Mesendoderm (in vitro differentiated cells): Measurements from ENCODE around the gene PHIP.

Experiments used
- DNase-seq: peaks from one replicate; pipeline ENCODE4 v3.0.0; 2013
- H2AK5ac ChIP-seq: 2 replicates; pipeline ENCODE4 v1.6.1; 2013; ENCODE audit warnings: low read length, inconsistent platforms
- H2BK120ac ChIP-seq: 2 replicates; pipeline ENCODE4 v1.6.1; 2013; ENCODE audit warnings: low read depth, mild to moderate bottlenecking, low read length, moderate library complexity, mixed read lengths
- H2BK15ac ChIP-seq: replicated peaks from 2 replicates; pipeline ENCODE4 v1.6.1; 2013; ENCODE audit warnings: low read depth, mild to moderate bottlenecking, moderate library complexity
- H2BK5ac ChIP-seq: 2 replicates; pipeline ENCODE4 v1.6.1; 2013; ENCODE audit warnings: low read length, inconsistent platforms
- H3K18ac ChIP-seq: 2 replicates; pipeline ENCODE4 v1.6.1; 2013; ENCODE audit warnings: mild to moderate bottlenecking, low read length, mixed read lengths
- H3K23ac ChIP-seq: one replicate; pipeline ENCODE4 v1.6.1; 2013; ENCODE audit warnings: low read length
- H3K27ac ChIP-seq: 2 replicates; pipeline ENCODE4 v1.5.1; 2013; ENCODE audit warnings: low read depth, mild to moderate bottlenecking, inconsistent platforms, low read length, moderate library complexity
- H3K27me3 ChIP-seq: 2 replicates; pipeline ENCODE4 v1.6.1; 2013; ENCODE audit warnings: low read length, control low read depth, mild to moderate bottlenecking, inconsistent platforms; ENCODE audit not compliant: insufficient read depth, poor library complexity
- H3K36me3 ChIP-seq: 2 replicates; pipeline ENCODE4 v1.6.1; 2013; ENCODE audit warnings: low read length, inconsistent platforms; ENCODE audit not compliant: control insufficient read depth, insufficient read depth
- H3K4ac ChIP-seq: one replicate; pipeline ENCODE4 v1.6.1; 2013; ENCODE audit warnings: low read depth, mild to moderate bottlenecking, low read length, moderate library complexity
- H3K4me1 ChIP-seq: 2 replicates; pipeline ENCODE4 v1.6.1; 2013; ENCODE audit warnings: low read depth, low read length, inconsistent platforms; ENCODE audit not compliant: control insufficient read depth
- H3K4me2 ChIP-seq: 2 replicates; pipeline ENCODE4 v1.6.1; 2013; ENCODE audit warnings: low read length
- H3K4me3 ChIP-seq: 2 replicates; pipeline ENCODE4 v1.5.1; 2013; ENCODE audit warnings: mild to moderate bottlenecking, low read length
- H3K56ac ChIP-seq: one replicate; pipeline ENCODE4 v1.6.1; 2013; ENCODE audit warnings: low read length
- H3K79me1 ChIP-seq: 2 replicates; pipeline ENCODE4 v1.6.1; 2013; ENCODE audit warnings: low read length, inconsistent platforms
- H3K79me2 ChIP-seq: 2 replicates; pipeline ENCODE4 v1.6.1; 2013; ENCODE audit warnings: mild to moderate bottlenecking, low read length; ENCODE audit not compliant: control insufficient read depth, insufficient read depth
- H3K9ac ChIP-seq: 2 replicates; pipeline ENCODE4 v1.6.1; 2013; ENCODE audit warnings: low read length, inconsistent platforms
- H4K5ac ChIP-seq: one replicate; pipeline ENCODE4 v1.6.1; 2013; ENCODE audit warnings: low read length
- H4K8ac ChIP-seq: one replicate; pipeline ENCODE4 v1.6.1; 2013; ENCODE audit warnings: low read depth, mild to moderate bottlenecking, control low read depth, low read length, moderate library complexity
- WGBS: extraction: QIAGEN DNeasy Blood & Tissue Kit; methylation state at CpG from one replicate; pipeline ENCODE4 v1.1.7; 2013; ENCODE audit warnings: low lambda C conversion rate, missing lambda C conversion rate; ENCODE audit not compliant: insufficient coverage; ENCODE audit errors: extremely low coverage; 5-methylcytosine and 5-hydroxymethylcytosine counted together

The PHIP gene

DNA sequence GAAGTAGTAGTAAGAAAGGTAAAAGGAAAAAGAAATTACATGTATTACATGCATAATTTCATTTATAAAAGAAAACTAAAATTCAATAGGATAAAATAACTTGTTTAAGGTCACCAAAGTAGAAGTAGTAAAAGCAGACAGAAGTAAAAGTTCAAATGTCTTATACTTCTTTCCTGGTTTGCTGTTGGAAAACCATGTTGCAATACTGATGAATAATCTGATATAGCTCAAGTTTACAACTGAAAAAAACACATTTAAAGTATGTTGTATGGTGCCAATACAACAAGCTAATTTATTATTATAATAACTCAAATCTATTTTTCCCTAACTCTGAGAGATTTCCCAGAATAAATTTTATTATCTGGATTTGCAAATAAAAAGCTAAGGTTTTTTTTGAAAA, 78.3 kb downstream of the PHIP start:
- no peak overlapping the region for H3K23ac ChIP-seq
- H3K4me2 ChIP-seq = no peak overlapping the region
- no peak overlapping the region for H2BK5ac ChIP-seq
- H3K18ac ChIP-seq = no peak overlapping the region
- no peaks in the 10 kb centered on the region for H3K79me2 ChIP-seq
- H4K8ac ChIP-seq = no peak overlapping the region
- no peaks in the 10 kb centered on the region for H3K4me1 ChIP-seq
- H3K27ac ChIP-seq = no peak overlapping the region
- no peak overlapping the region for H3K4me3 ChIP-seq
- no peaks in the 10 kb centered on the region for H3K79me1 ChIP-seq
- no peak overlapping the region for H3K9ac ChIP-seq
- H3K4ac ChIP-seq = no peak overlapping the region
- H3K27me3 ChIP-seq = no peaks in the 10 kb centered on the region
- H4K5ac ChIP-seq = no peak overlapping the region
- peaks cover 6% of the 10 kb centered on the region for H3K36me3 ChIP-seq
- no peak overlapping the region for H3K56ac ChIP-seq
- DNase-seq = no peak
- no peak overlapping the region for H2BK15ac ChIP-seq
- H2BK120ac ChIP-seq = no peak overlapping the region
- H2AK5ac ChIP-seq = no peak overlapping the region

DNA sequence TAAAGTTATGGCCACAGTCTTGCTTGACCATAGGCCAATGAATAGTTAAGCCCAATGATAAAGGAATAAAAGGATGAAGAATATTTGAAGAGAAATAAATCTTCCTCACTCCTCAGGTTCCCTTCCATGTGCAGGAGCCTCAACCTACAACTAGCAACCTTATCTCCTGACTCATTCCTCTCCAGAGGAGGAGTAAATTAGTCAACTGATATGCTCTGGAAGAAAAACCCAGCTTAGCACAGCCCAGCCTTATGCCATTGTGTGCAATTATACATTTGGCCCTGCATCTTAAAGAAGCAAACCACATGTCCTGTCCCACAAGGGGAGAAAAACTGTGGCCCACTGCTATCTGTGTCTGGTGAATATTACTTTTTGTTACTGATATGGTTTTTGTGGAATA, 82.1 kb downstream of the PHIP start:
- H3K4me2 ChIP-seq = no peak overlapping the region
- H3K4me3 ChIP-seq = no peak overlapping the region
- no peak overlapping the region for H3K27ac ChIP-seq
- H3K79me1 ChIP-seq = no peaks in the 10 kb centered on the region
- no peak overlapping the region for H3K4ac ChIP-seq
- H3K27me3 ChIP-seq = no peaks in the 10 kb centered on the region
- no peak overlapping the region for H4K8ac ChIP-seq
- no peak overlapping the region for H3K9ac ChIP-seq
- H3K18ac ChIP-seq = no peak overlapping the region
- no peaks in the 10 kb centered on the region for H3K79me2 ChIP-seq
- peak; percentile 5 for DNase-seq
- H2BK15ac ChIP-seq = no peak overlapping the region
- no peaks in the 10 kb centered on the region for H3K4me1 ChIP-seq
- no peak overlapping the region for H2BK5ac ChIP-seq
- H2BK120ac ChIP-seq = no peak overlapping the region
- H3K56ac ChIP-seq = no peak overlapping the region
- no peak overlapping the region for H4K5ac ChIP-seq
- peaks cover 4% of the 10 kb centered on the region for H3K36me3 ChIP-seq
- no peak overlapping the region for H2AK5ac ChIP-seq
- H3K23ac ChIP-seq = no peak overlapping the region

DNA sequence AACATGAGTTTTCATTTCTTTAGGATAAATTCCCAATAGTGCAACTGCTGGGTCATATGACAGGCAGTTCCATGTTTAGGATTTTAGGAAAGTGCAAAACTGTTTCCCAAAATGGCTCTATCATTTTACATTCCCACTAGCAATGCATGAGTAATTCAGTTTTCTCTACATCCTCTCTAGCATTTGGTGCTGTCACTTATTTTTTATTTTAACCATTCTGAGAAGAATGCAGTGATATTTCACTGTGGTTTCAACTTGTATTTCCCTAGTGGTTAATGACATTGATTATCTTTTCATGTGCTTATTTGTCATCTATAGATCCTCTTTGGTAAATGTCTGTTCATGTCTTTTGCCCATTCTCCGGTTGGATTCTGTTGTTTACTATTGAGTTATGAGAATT, 82.7 kb downstream of the PHIP start:
- H3K79me1 ChIP-seq = no peaks in the 10 kb centered on the region
- H3K27ac ChIP-seq = no peak overlapping the region
- WGBS = no CpG with 5 or more reads among the region's 1 CpG
- H3K36me3 ChIP-seq = peaks cover 2% of the 10 kb centered on the region
- H4K5ac ChIP-seq = no peak overlapping the region
- no peak overlapping the region for H3K18ac ChIP-seq
- no peak overlapping the region for H2AK5ac ChIP-seq
- no peak overlapping the region for H2BK15ac ChIP-seq
- H2BK5ac ChIP-seq = no peak overlapping the region
- H3K27me3 ChIP-seq = no peaks in the 10 kb centered on the region
- DNase-seq = no peak
- H3K4me1 ChIP-seq = no peaks in the 10 kb centered on the region
- no peak overlapping the region for H3K4me3 ChIP-seq
- H3K4me2 ChIP-seq = no peak overlapping the region
- no peak overlapping the region for H2BK120ac ChIP-seq
- no peak overlapping the region for H3K9ac ChIP-seq
- no peaks in the 10 kb centered on the region for H3K79me2 ChIP-seq
- H3K4ac ChIP-seq = no peak overlapping the region
- H3K23ac ChIP-seq = no peak overlapping the region
- no peak overlapping the region for H4K8ac ChIP-seq
- H3K56ac ChIP-seq = no peak overlapping the region

DNA sequence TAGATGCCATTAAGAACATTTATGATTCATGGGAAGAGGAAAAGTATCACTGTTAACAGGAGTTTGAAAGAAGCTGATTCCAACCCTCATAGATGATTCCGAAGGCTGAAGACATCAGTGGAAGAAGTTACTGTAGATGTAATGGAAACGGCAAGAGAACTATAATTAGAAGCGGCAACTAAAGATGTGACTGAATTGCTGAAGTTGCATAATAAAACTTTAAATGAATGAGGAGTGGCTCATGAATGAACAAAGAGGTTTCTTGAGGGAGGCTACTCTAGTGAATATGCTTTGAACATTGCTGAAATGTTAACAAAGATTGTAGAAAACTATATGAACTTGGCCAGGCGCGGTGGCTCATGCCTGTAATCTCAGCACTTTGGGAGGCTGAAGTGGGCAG, 84.1 kb downstream of the PHIP start:
- no CpG with 5 or more reads among the region's 5 CpGs for WGBS
- H3K18ac ChIP-seq = no peak overlapping the region

DNA sequence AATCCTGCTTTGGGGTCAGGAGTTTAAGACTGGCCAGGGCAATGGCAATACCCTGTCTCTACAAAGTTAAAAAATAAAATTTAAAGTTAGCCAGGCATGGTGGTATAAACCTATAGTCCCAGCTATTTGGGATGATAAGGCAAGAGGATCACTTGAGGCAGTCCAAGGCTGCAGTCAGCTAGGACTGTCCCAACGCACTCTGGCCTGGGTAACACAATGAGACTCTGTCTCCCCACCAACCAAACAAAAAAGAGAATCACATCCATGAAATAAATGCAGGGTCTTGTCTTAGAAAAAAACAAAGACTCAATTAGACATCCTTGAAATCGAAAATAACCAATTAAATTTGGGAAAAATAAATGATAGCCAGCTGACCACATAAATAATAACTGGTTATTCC, 88.9 kb downstream of the PHIP start:
- Histone ChIP-seq H4K8ac (no peak overlapping the region), H2AK5ac (no peak overlapping the region), H3K23ac (no peak overlapping the region), H4K5ac (no peak overlapping the region), H3K9ac (no peak overlapping the region), H2BK120ac (no peak overlapping the region), H3K79me1 (no peaks in the 10 kb centered on the region), H3K4ac (no peak overlapping the region), H3K36me3 (no peaks in the 10 kb centered on the region), H3K79me2 (no peaks in the 10 kb centered on the region), H3K18ac (no peak overlapping the region), H3K56ac (no peak overlapping the region), H2BK15ac (no peak overlapping the region), H2BK5ac (no peak overlapping the region), H3K27ac (no peak overlapping the region), H3K4me3 (no peak overlapping the region), H3K4me1 (no peaks in the 10 kb centered on the region), H3K27me3 (no peaks in the 10 kb centered on the region), H3K4me2 (no peak overlapping the region)
- no CpG with 5 or more reads among the region's 2 CpGs for WGBS
- no peak for DNase-seq

More for the DNA sequence above, 84.1 kb downstream of the PHIP start:
- Histone ChIP-seq H2BK15ac (no peak overlapping the region), H3K9ac (no peak overlapping the region), H4K8ac (no peak overlapping the region), H3K4me2 (no peak overlapping the region), H3K79me2 (no peaks in the 10 kb centered on the region), H4K5ac (no peak overlapping the region), H3K56ac (no peak overlapping the region), H3K23ac (no peak overlapping the region), H3K27me3 (no peaks in the 10 kb centered on the region), H2BK5ac (no peak overlapping the region), H3K79me1 (no peaks in the 10 kb centered on the region), H3K4me1 (no peaks in the 10 kb centered on the region), H3K27ac (no peak overlapping the region), H3K4ac (no peak overlapping the region), H2BK120ac (no peak overlapping the region), H3K36me3 (peaks cover 2% of the 10 kb centered on the region), H3K4me3 (no peak overlapping the region), H2AK5ac (no peak overlapping the region)
- DNase-seq = no peak

DNA sequence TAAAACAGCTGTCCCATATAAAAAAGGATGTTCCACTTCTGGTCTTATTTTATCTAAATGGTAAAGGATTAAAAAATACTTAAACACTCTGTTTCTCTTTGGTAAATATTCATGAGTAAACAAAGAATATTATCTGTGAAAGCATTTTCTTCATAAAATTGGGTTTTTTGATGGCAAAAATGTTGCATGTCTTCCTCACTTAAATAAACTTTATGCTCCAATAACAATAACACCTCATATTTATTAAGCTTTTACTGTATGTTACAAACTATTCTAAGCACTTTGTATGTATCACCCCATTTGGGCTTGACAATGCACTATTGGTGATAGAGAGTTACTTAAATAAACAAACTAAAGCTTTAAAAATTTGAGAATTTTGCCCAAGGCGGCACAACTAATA, 91.9 kb downstream of the PHIP start:
- Histone ChIP-seq H3K36me3 (no peaks in the 10 kb centered on the region), H3K4me1 (no peaks in the 10 kb centered on the region), H3K27ac (no peak overlapping the region)

More for the DNA sequence above, 91.9 kb downstream of the PHIP start:
- no peak overlapping the region for H3K23ac ChIP-seq
- no peaks in the 10 kb centered on the region for H3K79me1 ChIP-seq
- no peaks in the 10 kb centered on the region for H3K79me2 ChIP-seq
- no peak for DNase-seq
- no peaks in the 10 kb centered on the region for H3K27me3 ChIP-seq
- H2BK5ac ChIP-seq = no peak overlapping the region
- no peak overlapping the region for H3K18ac ChIP-seq
- no peak overlapping the region for H3K56ac ChIP-seq
- WGBS = no CpG with 5 or more reads among the region's 1 CpG
- H2BK120ac ChIP-seq = no peak overlapping the region
- H3K9ac ChIP-seq = no peak overlapping the region
- no peak overlapping the region for H2AK5ac ChIP-seq
- H4K8ac ChIP-seq = no peak overlapping the region
- H3K4ac ChIP-seq = no peak overlapping the region
- H3K4me2 ChIP-seq = no peak overlapping the region
- no peak overlapping the region for H4K5ac ChIP-seq
- no peak overlapping the region for H3K4me3 ChIP-seq
- no peak overlapping the region for H2BK15ac ChIP-seq
